ENCODE measurements around the gene RAB31. TPM values are rescaled to one million over a fixed set of nuclear protein-coding genes. Genes with fewer than 3 reads are reported as not detected.

The RAB31 gene
- total and polyA plus RNA-seq, 2 of the 13 experiments (the other 11 are each of a cell fraction or from before 2014, with no cell fraction given): 1.1 to 1.7 TPM

- TF ChIP-seq ZBTB8A (CRISPR knock-in tag; IDR thresholded peaks at IDR 0.05; ENCODE audit: borderline replicate concordance, low read depth): no peak
- TF ChIP-seq ZNF224 (CRISPR knock-in tag; IDR thresholded peaks at IDR 0.05): no peak
- TF ChIP-seq HIVEP1 (CRISPR knock-in tag; IDR thresholded peaks at IDR 0.05): no peak
- no peak for TF ChIP-seq ZNF383 (CRISPR knock-in tag; IDR thresholded peaks at IDR 0.05; ENCODE audit: borderline replicate concordance)
- TF ChIP-seq RFXANK (CRISPR knock-in tag; IDR thresholded peaks at IDR 0.05): no peak
- no peak for TF ChIP-seq EZH2 (conservative IDR thresholded peaks at IDR 0.05; ENCODE audit: low read depth, low read length)
- TF ChIP-seq ZNF460 (CRISPR knock-in tag; IDR thresholded peaks at IDR 0.05; ENCODE audit: borderline replicate concordance): no peak
- no peak for TF ChIP-seq MBD4 (IDR thresholded peaks at IDR 0.05; ENCODE audit: borderline replicate concordance, low read length)
- no peak for TF ChIP-seq ZNF766 (CRISPR knock-in tag; IDR thresholded peaks at IDR 0.05; ENCODE audit: borderline replicate concordance)
- no peak for TF ChIP-seq ZNF781 (CRISPR knock-in tag; IDR thresholded peaks at IDR 0.05; ENCODE audit: borderline replicate concordance, not compliant biosample characterization)
- TF ChIP-seq, protein P1, sequence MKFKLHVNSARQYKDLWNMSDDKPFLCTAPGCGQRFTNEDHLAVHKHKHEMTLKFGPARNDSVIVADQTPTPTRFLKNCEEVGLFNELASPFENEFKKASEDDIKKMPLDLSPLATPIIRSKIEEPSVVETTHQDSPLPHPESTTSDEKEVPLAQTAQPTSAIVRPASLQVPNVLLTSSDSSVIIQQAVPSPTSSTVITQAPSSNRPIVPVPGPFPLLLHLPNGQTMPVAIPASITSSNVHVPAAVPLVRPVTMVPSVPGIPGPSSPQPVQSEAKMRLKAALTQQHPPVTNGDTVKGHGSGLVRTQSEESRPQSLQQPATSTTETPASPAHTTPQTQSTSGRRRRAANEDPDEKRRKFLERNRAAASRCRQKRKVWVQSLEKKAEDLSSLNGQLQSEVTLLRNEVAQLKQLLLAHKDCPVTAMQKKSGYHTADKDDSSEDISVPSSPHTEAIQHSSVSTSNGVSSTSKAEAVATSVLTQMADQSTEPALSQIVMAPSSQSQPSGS (CRISPR knock-in tag; IDR thresholded peaks at IDR 0.05): peak; percentile 71; the same call in 1 of the 2 replicates
- TF ChIP-seq WIZ (CRISPR knock-in tag; IDR thresholded peaks at IDR 0.05): no peak
- no peak for TF ChIP-seq ZFP62 (CRISPR knock-in tag; IDR thresholded peaks at IDR 0.05)
- TF ChIP-seq ZNF687 (CRISPR knock-in tag; IDR thresholded peaks at IDR 0.05): no peak
- TF ChIP-seq IRF2 (CRISPR knock-in tag; IDR thresholded peaks at IDR 0.05): peak; percentile 81
- no peak for TF ChIP-seq RELA (CRISPR knock-in tag; IDR thresholded peaks at IDR 0.05)
- peak; percentile 97 for TF ChIP-seq NR2F1 (CRISPR knock-in tag; IDR thresholded peaks at IDR 0.05)
- peak; percentile 89 for TF ChIP-seq THRA (CRISPR knock-in tag; IDR thresholded peaks at IDR 0.05; ENCODE audit: borderline replicate concordance)
- no peak for TF ChIP-seq REL (CRISPR knock-in tag; conservative IDR thresholded peaks at IDR 0.05)
- TF ChIP-seq ATF3 (CRISPR knock-in tag; IDR thresholded peaks at IDR 0.05): peak; percentile 92
- TF ChIP-seq ZNF17 (CRISPR knock-in tag; IDR thresholded peaks at IDR 0.05): no peak
- no peak for TF ChIP-seq DPF2 (CRISPR knock-in tag; IDR thresholded peaks at IDR 0.05; ENCODE audit: borderline replicate concordance, low read depth)
- TF ChIP-seq ZFP41 (CRISPR knock-in tag; IDR thresholded peaks at IDR 0.05; ENCODE audit: borderline replicate concordance): no peak
- TF ChIP-seq ZNF329 (CRISPR knock-in tag; IDR thresholded peaks at IDR 0.05; ENCODE audit: low read depth): no peak
Measured at GRCh38 chr18:9869715-9870430, 161.8 kb downstream of the RAB31 start (continued).
